ENCODE results near the gene CIAO1. TPM values are rescaled to one million over a fixed set of nuclear protein-coding genes. Genes with fewer than 3 reads are reported as not detected.

The CIAO1 gene
- total and polyA plus RNA-seq, 9 donors: 39.5 to 48.4 (median 42.8) TPM

GRCh38 chr2:96236882-96237281 lies 29.1 kb upstream of the CIAO1 start:
- H3K4me3 ChIP-seq (ENCODE audit: low read length): no peak overlapping the region
- DNase-seq: no peak
- no peak overlapping the region for H3K27ac ChIP-seq (ENCODE audit: low read length)
- no peaks in the 10 kb centered on the region for H3K9me3 ChIP-seq (replicated peaks; ENCODE audit: control insufficient read depth, low read depth, low read length)
- no CpG with 5 or more reads among the region's 1 CpG for WGBS (ENCODE audit: insufficient coverage)
- peaks cover 10% of the 10 kb centered on the region for H3K36me3 ChIP-seq (ENCODE audit: control insufficient read depth, insufficient read depth, low read length)
- no peaks in the 10 kb centered on the region for H3K27me3 ChIP-seq (ENCODE audit: control insufficient read depth, insufficient read depth, low read length)
- H3K4me1 ChIP-seq (ENCODE audit: control insufficient read depth, insufficient read depth, low read length): peaks cover 24% of the 10 kb centered on the region

- no peaks in the 10 kb centered on the region for H3K9me3 ChIP-seq (replicated peaks; ENCODE audit: control insufficient read depth, low read depth, low read length)
- no peaks in the 10 kb centered on the region for H3K27me3 ChIP-seq (ENCODE audit: control insufficient read depth, insufficient read depth, low read length)
- H3K4me3 ChIP-seq (ENCODE audit: low read length): no peak overlapping the region
- H3K36me3 ChIP-seq (ENCODE audit: control insufficient read depth, insufficient read depth, low read length): peaks cover 10% of the 10 kb centered on the region
- peaks cover 27% of the 10 kb centered on the region for H3K4me1 ChIP-seq (ENCODE audit: control insufficient read depth, insufficient read depth, low read length)
- WGBS (ENCODE audit: insufficient coverage): 100% methylated on average over 2 of the region's 3 CpGs
- DNase-seq: no peak
- no peak overlapping the region for H3K27ac ChIP-seq (ENCODE audit: low read length)
These were observed 27.8 kb upstream of the CIAO1 start for GRCh38 chr2:96238266-96238665.

GRCh38 chr2:96239091-96239490 lies 26.9 kb upstream of the CIAO1 start:
- WGBS (ENCODE audit: insufficient coverage): 86% methylated on average over 2 of the region's 3 CpGs
- Histone ChIP-seq H3K4me3 (ENCODE audit: low read length) (no peak overlapping the region), H3K4me1 (ENCODE audit: control insufficient read depth, insufficient read depth, low read length) (peaks cover 27% of the 10 kb centered on the region), H3K27ac (ENCODE audit: low read length) (no peak overlapping the region), H3K9me3 (replicated peaks; ENCODE audit: control insufficient read depth, low read depth, low read length) (no peaks in the 10 kb centered on the region), H3K27me3 (ENCODE audit: control insufficient read depth, insufficient read depth, low read length) (no peaks in the 10 kb centered on the region), H3K36me3 (ENCODE audit: control insufficient read depth, insufficient read depth, low read length) (peaks cover 10% of the 10 kb centered on the region)
- no peak for DNase-seq

- H3K9me3 ChIP-seq (replicated peaks; ENCODE audit: control insufficient read depth, low read depth, low read length): no peaks in the 10 kb centered on the region
- no peaks in the 10 kb centered on the region for H3K27me3 ChIP-seq (ENCODE audit: control insufficient read depth, insufficient read depth, low read length)
- 69% methylated on average over 7 of the region's 9 CpGs for WGBS (ENCODE audit: insufficient coverage)
- no peak overlapping the region for H3K4me3 ChIP-seq (ENCODE audit: low read length)
- H3K27ac ChIP-seq (ENCODE audit: low read length): peak overlapping the region; percentile 35
- peaks cover 27% of the 10 kb centered on the region for H3K4me1 ChIP-seq (ENCODE audit: control insufficient read depth, insufficient read depth, low read length)
- peaks cover 10% of the 10 kb centered on the region for H3K36me3 ChIP-seq (ENCODE audit: control insufficient read depth, insufficient read depth, low read length)
- no peak for DNase-seq
These were observed 26.2 kb upstream of the CIAO1 start for GRCh38 chr2:96239745-96240264.

- 75% methylated on average over 4 of the region's 9 CpGs for WGBS (ENCODE audit: insufficient coverage)
- H3K36me3 ChIP-seq (ENCODE audit: control insufficient read depth, insufficient read depth, low read length): peaks cover 10% of the 10 kb centered on the region
- H3K4me1 ChIP-seq (ENCODE audit: control insufficient read depth, insufficient read depth, low read length): peaks cover 27% of the 10 kb centered on the region
- DNase-seq: peak; percentile 47
- H3K27me3 ChIP-seq (ENCODE audit: control insufficient read depth, insufficient read depth, low read length): no peaks in the 10 kb centered on the region
- H3K27ac ChIP-seq (ENCODE audit: low read length): peak overlapping the region; percentile 53
- H3K9me3 ChIP-seq (replicated peaks; ENCODE audit: control insufficient read depth, low read depth, low read length): no peaks in the 10 kb centered on the region
- no peak overlapping the region for H3K4me3 ChIP-seq (ENCODE audit: low read length)
These were observed 25.5 kb upstream of the CIAO1 start for GRCh38 chr2:96240341-96241038.

GRCh38 chr2:96241227-96241626 lies 24.8 kb upstream of the CIAO1 start:
- Histone ChIP-seq H3K4me1 (ENCODE audit: control insufficient read depth, insufficient read depth, low read length) (peaks cover 27% of the 10 kb centered on the region), H3K27ac (ENCODE audit: low read length) (peak overlapping the region; percentile 53), H3K4me3 (ENCODE audit: low read length) (no peak overlapping the region), H3K9me3 (replicated peaks; ENCODE audit: control insufficient read depth, low read depth, low read length) (no peaks in the 10 kb centered on the region), H3K27me3 (ENCODE audit: control insufficient read depth, insufficient read depth, low read length) (no peaks in the 10 kb centered on the region), H3K36me3 (ENCODE audit: control insufficient read depth, insufficient read depth, low read length) (peaks cover 10% of the 10 kb centered on the region)
- DNase-seq: no peak
- WGBS (ENCODE audit: insufficient coverage): 69% methylated on average over 2 of the region's 2 CpGs

GRCh38 chr2:96241900-96242611 lies 24.0 kb upstream of the CIAO1 start:
- WGBS (ENCODE audit: insufficient coverage): 65% methylated on average over 2 of the region's 5 CpGs
- DNase-seq: peak; percentile 73
- Histone ChIP-seq H3K4me1 (ENCODE audit: control insufficient read depth, insufficient read depth, low read length) (peaks cover 34% of the 10 kb centered on the region), H3K27me3 (ENCODE audit: control insufficient read depth, insufficient read depth, low read length) (no peaks in the 10 kb centered on the region), H3K4me3 (ENCODE audit: low read length) (no peak overlapping the region), H3K27ac (ENCODE audit: low read length) (peak overlapping the region; percentile 85), H3K36me3 (ENCODE audit: control insufficient read depth, insufficient read depth, low read length) (peaks cover 17% of the 10 kb centered on the region), H3K9me3 (replicated peaks; ENCODE audit: control insufficient read depth, low read depth, low read length) (no peaks in the 10 kb centered on the region)

GRCh38 chr2:96243843-96244242 lies 22.2 kb upstream of the CIAO1 start:
- Histone ChIP-seq H3K9me3 (replicated peaks; ENCODE audit: control insufficient read depth, low read depth, low read length) (no peaks in the 10 kb centered on the region), H3K27me3 (ENCODE audit: control insufficient read depth, insufficient read depth, low read length) (no peaks in the 10 kb centered on the region), H3K27ac (ENCODE audit: low read length) (no peak overlapping the region), H3K36me3 (ENCODE audit: control insufficient read depth, insufficient read depth, low read length) (peaks cover 17% of the 10 kb centered on the region), H3K4me3 (ENCODE audit: low read length) (no peak overlapping the region), H3K4me1 (ENCODE audit: control insufficient read depth, insufficient read depth, low read length) (peaks cover 36% of the 10 kb centered on the region)
- no peak for DNase-seq
- WGBS (ENCODE audit: insufficient coverage): 90% methylated on average over 3 of the region's 5 CpGs

GRCh38 chr2:96245609-96246390 lies 20.2 kb upstream of the CIAO1 start:
- H3K4me3 ChIP-seq (ENCODE audit: low read length): no peak overlapping the region
- peaks cover 14% of the 10 kb centered on the region for H3K36me3 ChIP-seq (ENCODE audit: control insufficient read depth, insufficient read depth, low read length)
- H3K27me3 ChIP-seq (ENCODE audit: control insufficient read depth, insufficient read depth, low read length): no peaks in the 10 kb centered on the region
- no peaks in the 10 kb centered on the region for H3K9me3 ChIP-seq (replicated peaks; ENCODE audit: control insufficient read depth, low read depth, low read length)
- peak; percentile 53 for DNase-seq
- 86% methylated on average over 5 of the region's 8 CpGs for WGBS (ENCODE audit: insufficient coverage)
- H3K4me1 ChIP-seq (ENCODE audit: control insufficient read depth, insufficient read depth, low read length): peaks cover 30% of the 10 kb centered on the region
- no peak overlapping the region for H3K27ac ChIP-seq (ENCODE audit: low read length)

GRCh38 chr2:96247009-96247408 lies 19.0 kb upstream of the CIAO1 start:
- Histone ChIP-seq H3K4me1 (ENCODE audit: control insufficient read depth, insufficient read depth, low read length) (peaks cover 22% of the 10 kb centered on the region), H3K4me3 (ENCODE audit: low read length) (no peak overlapping the region), H3K27me3 (ENCODE audit: control insufficient read depth, insufficient read depth, low read length) (no peaks in the 10 kb centered on the region), H3K9me3 (replicated peaks; ENCODE audit: control insufficient read depth, low read depth, low read length) (no peaks in the 10 kb centered on the region), H3K36me3 (ENCODE audit: control insufficient read depth, insufficient read depth, low read length) (peaks cover 15% of the 10 kb centered on the region), H3K27ac (ENCODE audit: low read length) (no peak overlapping the region)
- no peak for DNase-seq
- WGBS (ENCODE audit: insufficient coverage): no CpG with 5 or more reads among the region's 3 CpGs
